Measurements from ENCODE around the gene RAMP1.
"Not testable (repeated sequence)": the region's sequence is repeated elsewhere in the genome, so short reads cannot be mapped to it uniquely, and the experiment has no call there.

Gene RAMP1

DNA sequence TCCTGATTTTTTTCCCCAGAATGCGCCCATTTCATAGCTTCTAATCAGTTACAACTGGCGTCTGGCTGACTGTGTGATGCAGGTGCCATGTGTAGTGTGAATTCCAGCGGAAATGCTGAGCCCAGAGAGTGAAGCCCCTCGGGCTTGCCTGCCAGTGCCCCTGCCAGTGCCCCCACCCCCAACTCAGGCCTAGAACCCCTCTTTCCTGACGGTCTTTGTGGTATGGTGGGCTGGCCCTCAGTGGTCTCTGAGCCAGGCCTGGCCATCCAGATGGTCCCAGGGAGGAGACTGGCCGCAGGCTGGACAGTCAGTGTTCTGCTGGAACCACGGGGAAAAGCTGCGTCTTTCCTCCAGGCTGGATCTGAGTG lies 3.1 kb downstream of the RAMP1 start:
- H3K9ac ChIP-seq (ENCODE audit: low read depth in 1 of 2, low read length in 2 of 2) = no peak overlapping the region
- peaks cover 22 to 28% of the 10 kb centered on the region in 2 donors for H3K4me1 ChIP-seq (ENCODE audit: control insufficient read depth in 2 of 2, insufficient read depth in 2 of 2, low read length in 2 of 2)

DNA sequence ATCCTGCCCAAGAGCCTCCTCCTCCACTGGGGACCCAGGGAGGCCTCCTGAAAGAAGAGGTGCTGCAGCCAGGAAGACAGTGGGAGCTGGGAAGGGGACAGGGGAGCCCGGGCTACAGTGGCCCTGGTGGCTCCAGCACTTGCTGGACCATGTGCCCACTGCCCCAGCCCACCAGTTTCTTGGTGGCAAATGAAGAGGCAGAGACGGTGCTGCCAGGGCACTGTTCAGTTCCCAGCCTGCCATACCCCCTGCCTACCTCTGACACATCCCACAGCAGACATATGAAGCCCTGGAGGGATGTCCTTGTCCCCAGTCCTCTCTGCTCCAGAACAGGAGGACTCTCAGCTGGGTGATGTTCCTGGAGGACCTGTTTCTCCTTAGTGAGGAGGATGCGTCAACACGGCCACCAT lies 3.7 kb downstream of the RAMP1 start:
- H3K9ac ChIP-seq (ENCODE audit: low read depth in 1 of 2, low read length in 2 of 2) = no peak overlapping the region
- H3K27me3 ChIP-seq (ENCODE audit: control insufficient read depth in 2 of 2, insufficient read depth in 2 of 2, low read length in 2 of 2) = peaks cover 11 to 14% of the 10 kb centered on the region in 2 donors
- no peaks in the 10 kb centered on the region for H3K9me3 ChIP-seq (ENCODE audit: control insufficient read depth in 2 of 2, low read length in 2 of 2)
- no peak overlapping the region for H3K27ac ChIP-seq (ENCODE audit: low read depth in 2 of 2, low read length in 2 of 2)
- peaks cover 22 to 28% of the 10 kb centered on the region in 2 donors for H3K4me1 ChIP-seq (ENCODE audit: control insufficient read depth in 2 of 2, insufficient read depth in 2 of 2, low read length in 2 of 2)
- no peaks in the 10 kb centered on the region for H3K36me3 ChIP-seq (ENCODE audit: control insufficient read depth in 2 of 2, insufficient read depth in 2 of 2, low read length in 2 of 2)
- no peak overlapping the region for H3K4me3 ChIP-seq (ENCODE audit: low read length in 2 of 2)

More for the DNA sequence above, 3.1 kb downstream of the RAMP1 start:
- Histone ChIP-seq H3K9me3 (ENCODE audit: control insufficient read depth in 2 of 2, low read length in 2 of 2) (no peaks in the 10 kb centered on the region), H3K36me3 (ENCODE audit: control insufficient read depth in 2 of 2, insufficient read depth in 2 of 2, low read length in 2 of 2) (no peaks in the 10 kb centered on the region), H3K27ac (ENCODE audit: low read depth in 2 of 2, low read length in 2 of 2) (no peak overlapping the region), H3K4me3 (ENCODE audit: low read length in 2 of 2) (no peak overlapping the region), H3K27me3 (ENCODE audit: control insufficient read depth in 2 of 2, insufficient read depth in 2 of 2, low read length in 2 of 2) (peaks cover 13 to 17% of the 10 kb centered on the region in 2 donors)

DNA sequence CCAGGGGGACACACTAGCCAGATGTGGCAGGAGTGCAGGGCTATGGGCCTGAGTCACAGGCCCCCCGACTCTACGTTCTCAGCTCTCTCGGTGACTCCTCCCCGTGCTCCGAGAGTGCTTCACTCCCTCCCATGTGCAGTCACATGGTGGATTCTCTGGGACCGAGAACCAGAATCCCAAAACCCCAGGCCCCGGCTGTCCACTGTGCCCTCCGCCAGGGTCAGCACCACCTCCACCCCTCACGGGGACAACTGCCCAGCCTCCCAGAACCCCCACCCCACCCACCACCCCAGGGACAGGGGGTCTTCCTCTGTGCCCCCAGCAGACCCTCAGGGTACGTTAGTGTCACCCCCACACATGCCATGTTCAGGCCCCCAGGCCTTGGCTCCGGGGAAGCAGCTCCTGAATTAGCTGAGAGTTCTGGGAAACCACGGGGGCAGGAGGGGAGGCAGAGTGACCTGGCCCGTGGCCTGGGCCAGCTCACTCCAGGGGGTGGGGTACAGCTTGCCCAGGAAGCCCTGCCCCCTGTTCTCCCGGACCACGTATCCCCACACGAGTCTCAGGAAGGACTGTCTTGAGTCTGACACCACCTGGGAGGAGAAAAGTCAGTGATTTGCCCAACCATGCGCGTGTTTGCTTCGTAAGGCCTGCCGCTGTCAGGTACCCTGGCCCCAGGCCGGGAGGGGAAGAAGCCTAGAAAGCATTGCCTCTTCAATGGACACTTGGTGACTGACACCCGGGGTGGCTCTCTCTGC lies 4.4 kb downstream of the RAMP1 start:
- Histone ChIP-seq H3K9me3 (ENCODE audit: control insufficient read depth in 2 of 2, low read length in 2 of 2) (no peaks in the 10 kb centered on the region), H3K9ac (ENCODE audit: low read depth in 1 of 2, low read length in 2 of 2) (no peak overlapping the region), H3K4me3 (ENCODE audit: low read length in 2 of 2) (no peak overlapping the region), H3K36me3 (ENCODE audit: control insufficient read depth in 2 of 2, insufficient read depth in 2 of 2, low read length in 2 of 2) (no peaks in the 10 kb centered on the region), H3K27ac (ENCODE audit: low read depth in 2 of 2, low read length in 2 of 2) (peak overlapping the region in 1 of 2 donors; percentile 48), H3K27me3 (ENCODE audit: control insufficient read depth in 2 of 2, insufficient read depth in 2 of 2, low read length in 2 of 2) (peaks cover 6 to 9% of the 10 kb centered on the region in 2 donors), H3K4me1 (ENCODE audit: control insufficient read depth in 2 of 2, insufficient read depth in 2 of 2, low read length in 2 of 2) (peaks cover 21 to 23% of the 10 kb centered on the region in 2 donors)

DNA sequence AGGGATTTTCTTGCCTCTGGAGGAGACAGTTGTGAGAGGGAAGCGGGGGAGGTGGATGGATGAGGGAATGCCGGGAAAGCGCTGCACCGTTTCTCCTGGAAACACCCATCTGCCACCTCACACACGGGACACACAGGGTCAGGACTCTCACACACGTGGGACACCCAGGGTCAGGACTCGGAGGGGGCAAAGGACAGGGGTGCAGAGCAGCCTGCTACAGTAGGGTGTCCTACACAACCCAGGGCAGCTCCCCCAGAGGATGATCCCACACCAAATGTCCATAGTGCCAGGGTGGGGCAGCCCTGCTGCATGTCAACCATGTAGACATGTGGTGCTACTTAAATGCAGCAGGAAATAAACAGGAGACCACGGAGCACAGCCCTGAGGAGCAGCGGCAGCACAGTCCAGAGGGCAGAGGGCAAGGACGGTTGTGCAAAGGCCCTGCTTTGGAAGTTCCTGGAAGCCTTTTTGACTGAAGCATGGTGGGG lies 5.1 kb downstream of the RAMP1 start:
- Histone ChIP-seq H3K27ac (ENCODE audit: low read depth in 2 of 2, low read length in 2 of 2) (peak overlapping the region in 1 of 2 donors; percentile 48), H3K9ac (ENCODE audit: low read depth in 1 of 2, low read length in 2 of 2) (no peak overlapping the region), H3K27me3 (ENCODE audit: control insufficient read depth in 2 of 2, insufficient read depth in 2 of 2, low read length in 2 of 2) (peaks cover 5 to 6% of the 10 kb centered on the region in 2 donors), H3K36me3 (ENCODE audit: control insufficient read depth in 2 of 2, insufficient read depth in 2 of 2, low read length in 2 of 2) (no peaks in the 10 kb centered on the region), H3K4me3 (ENCODE audit: low read length in 2 of 2) (no peak overlapping the region), H3K9me3 (ENCODE audit: control insufficient read depth in 2 of 2, low read length in 2 of 2) (no peaks in the 10 kb centered on the region), H3K4me1 (ENCODE audit: control insufficient read depth in 2 of 2, insufficient read depth in 2 of 2, low read length in 2 of 2) (peaks cover 17 to 19% of the 10 kb centered on the region in 2 donors)

DNA sequence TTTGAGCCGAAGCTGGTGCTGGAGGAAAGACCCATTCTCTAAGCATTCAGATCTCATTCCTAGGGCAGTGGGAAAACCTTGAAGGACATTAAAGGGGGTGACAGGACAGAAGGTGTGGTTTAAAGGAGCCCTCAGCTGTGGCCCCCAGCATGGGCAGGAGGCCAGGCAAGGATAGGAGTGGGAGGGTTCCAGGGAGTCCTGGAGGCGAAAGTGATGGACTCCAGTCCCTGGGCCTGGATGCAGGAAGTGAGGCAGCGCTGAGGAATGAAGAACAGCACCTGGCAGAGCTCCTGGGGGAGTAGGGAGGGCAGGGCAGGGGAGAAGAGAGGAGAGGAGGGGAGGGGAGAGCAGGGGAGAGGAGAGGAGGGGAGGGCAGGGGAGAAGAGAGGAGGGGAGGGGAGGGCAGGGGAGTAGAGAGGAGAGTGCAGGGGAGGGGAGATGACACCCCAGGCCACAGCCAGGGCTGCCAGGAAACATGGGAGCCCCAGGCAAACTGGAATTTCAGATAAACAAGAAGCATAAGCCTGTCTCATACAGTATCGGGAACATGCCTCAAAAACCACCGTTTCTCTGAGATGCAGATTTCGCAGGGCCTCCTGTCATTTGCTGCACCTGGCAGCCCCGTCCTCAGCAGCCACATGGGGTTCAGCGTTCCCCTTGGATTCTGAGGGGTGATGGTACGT lies 5.7 kb downstream of the RAMP1 start:
- H3K27me3 ChIP-seq (ENCODE audit: control insufficient read depth in 2 of 2, insufficient read depth in 2 of 2, low read length in 2 of 2) = peaks cover 5 to 6% of the 10 kb centered on the region in 2 donors
- H3K4me1 ChIP-seq (ENCODE audit: control insufficient read depth in 2 of 2, insufficient read depth in 2 of 2, low read length in 2 of 2) = peaks cover 16 to 17% of the 10 kb centered on the region in 2 donors
- H3K9ac ChIP-seq (ENCODE audit: low read depth in 1 of 2, low read length in 2 of 2) = no peak overlapping the region
- no peaks in the 10 kb centered on the region for H3K36me3 ChIP-seq (ENCODE audit: control insufficient read depth in 2 of 2, insufficient read depth in 2 of 2, low read length in 2 of 2)
- no peak overlapping the region for H3K4me3 ChIP-seq (ENCODE audit: low read length in 2 of 2)
- H3K9me3 ChIP-seq (ENCODE audit: control insufficient read depth in 2 of 2, low read length in 2 of 2) = no peaks in the 10 kb centered on the region
- H3K27ac ChIP-seq (ENCODE audit: low read depth in 2 of 2, low read length in 2 of 2) = peak overlapping the region in 1 of 2 donors; percentile 11

DNA sequence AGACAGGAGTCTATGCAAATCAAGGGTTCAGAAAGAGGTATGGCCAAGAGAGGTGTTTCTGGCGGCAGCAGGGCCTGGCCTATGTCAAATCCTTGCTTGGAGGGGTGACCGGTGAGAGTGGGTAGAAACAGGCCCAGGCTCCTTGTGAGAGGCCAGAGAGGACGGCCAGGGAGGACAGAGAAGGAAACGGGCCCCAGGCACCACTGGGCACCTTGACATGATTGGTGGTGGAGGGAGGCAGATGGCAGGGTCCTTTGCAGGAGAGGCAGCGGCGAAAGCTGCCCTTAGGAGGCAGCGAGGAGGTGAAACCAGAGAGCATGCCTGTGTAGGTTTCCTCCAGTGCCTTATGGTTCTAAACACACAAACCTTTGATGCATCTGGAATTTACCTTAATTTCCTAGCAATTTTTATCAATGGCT lies 6.2 kb downstream of the RAMP1 start:
- no peak overlapping the region for H3K4me3 ChIP-seq (ENCODE audit: low read length in 2 of 2)
- H3K9ac ChIP-seq (ENCODE audit: low read depth in 1 of 2, low read length in 2 of 2) = no peak overlapping the region
- peaks cover 0 to 6% of the 10 kb centered on the region in 2 donors for H3K27me3 ChIP-seq (ENCODE audit: control insufficient read depth in 2 of 2, insufficient read depth in 2 of 2, low read length in 2 of 2)
- H3K4me1 ChIP-seq (ENCODE audit: control insufficient read depth in 2 of 2, insufficient read depth in 2 of 2, low read length in 2 of 2) = peaks cover 10 to 11% of the 10 kb centered on the region in 2 donors
- H3K36me3 ChIP-seq (ENCODE audit: control insufficient read depth in 2 of 2, insufficient read depth in 2 of 2, low read length in 2 of 2) = no peaks in the 10 kb centered on the region
- H3K9me3 ChIP-seq (ENCODE audit: control insufficient read depth in 2 of 2, low read length in 2 of 2) = no peaks in the 10 kb centered on the region
- peak overlapping the region in 1 of 2 donors; percentile 11 for H3K27ac ChIP-seq (ENCODE audit: low read depth in 2 of 2, low read length in 2 of 2)

DNA sequence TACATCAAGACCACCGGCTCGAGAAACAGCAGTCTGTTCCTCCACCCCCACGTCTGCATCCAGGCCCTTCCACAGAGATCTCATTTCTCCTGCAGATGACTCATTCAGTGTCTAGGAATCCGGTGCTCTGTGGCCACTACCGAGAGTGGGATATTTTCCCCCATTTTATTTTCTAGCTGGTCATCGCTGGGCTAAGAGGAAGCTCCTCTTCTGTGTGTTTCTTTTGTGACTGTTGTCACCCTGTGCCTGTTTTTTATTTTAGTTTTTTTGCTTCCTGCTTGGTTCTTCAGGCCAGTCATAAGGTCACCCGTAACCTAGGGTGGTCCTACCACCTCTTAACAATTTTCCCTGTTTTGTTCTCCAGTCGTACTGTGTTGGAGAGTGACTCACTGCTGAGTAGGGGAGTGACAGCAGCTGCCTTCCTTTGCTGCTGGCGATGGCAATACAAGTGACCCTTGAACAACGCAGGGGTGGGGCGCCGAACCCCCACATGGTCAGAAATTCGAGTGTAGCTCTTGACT lies 6.7 kb downstream of the RAMP1 start:
- H3K36me3 ChIP-seq (ENCODE audit: control insufficient read depth in 2 of 2, insufficient read depth in 2 of 2, low read length in 2 of 2) = no peaks in the 10 kb centered on the region
- H3K27ac ChIP-seq (ENCODE audit: low read depth in 2 of 2, low read length in 2 of 2) = peak overlapping the region in 1 of 2 donors; percentile 11
- peaks cover 0 to 3% of the 10 kb centered on the region in 2 donors for H3K27me3 ChIP-seq (ENCODE audit: control insufficient read depth in 2 of 2, insufficient read depth in 2 of 2, low read length in 2 of 2)
- no peaks in the 10 kb centered on the region for H3K9me3 ChIP-seq (ENCODE audit: control insufficient read depth in 2 of 2, low read length in 2 of 2)
- H3K4me3 ChIP-seq (ENCODE audit: low read length in 2 of 2) = no peak overlapping the region
- peaks cover 9 to 10% of the 10 kb centered on the region in 2 donors for H3K4me1 ChIP-seq (ENCODE audit: control insufficient read depth in 2 of 2, insufficient read depth in 2 of 2, low read length in 2 of 2)
- no peak overlapping the region for H3K9ac ChIP-seq (ENCODE audit: low read depth in 1 of 2, low read length in 2 of 2)

DNA sequence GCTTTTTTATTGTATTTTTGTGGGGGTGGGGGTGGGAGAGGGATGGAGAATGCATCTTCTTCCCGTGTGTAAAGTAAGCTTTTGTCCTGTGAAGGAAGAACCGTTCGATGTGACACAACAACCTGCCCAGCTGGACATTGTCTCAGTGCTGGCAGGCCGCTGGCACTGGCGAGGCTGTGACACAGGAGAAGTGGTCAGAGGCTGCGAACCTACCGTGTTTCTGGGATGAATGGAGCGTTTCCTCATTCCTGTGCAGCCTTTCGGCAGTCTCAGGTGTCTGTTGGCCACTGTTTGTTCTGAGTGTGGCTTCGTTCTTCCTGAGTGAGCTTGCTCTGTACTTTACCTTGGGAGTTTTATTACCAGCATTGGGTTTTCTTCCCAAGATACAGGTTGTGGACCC lies 8.0 kb downstream of the RAMP1 start:
- peaks cover 0 to 2% of the 10 kb centered on the region in 2 donors for H3K4me1 ChIP-seq (ENCODE audit: control insufficient read depth in 2 of 2, insufficient read depth in 2 of 2, low read length in 2 of 2)

DNA sequence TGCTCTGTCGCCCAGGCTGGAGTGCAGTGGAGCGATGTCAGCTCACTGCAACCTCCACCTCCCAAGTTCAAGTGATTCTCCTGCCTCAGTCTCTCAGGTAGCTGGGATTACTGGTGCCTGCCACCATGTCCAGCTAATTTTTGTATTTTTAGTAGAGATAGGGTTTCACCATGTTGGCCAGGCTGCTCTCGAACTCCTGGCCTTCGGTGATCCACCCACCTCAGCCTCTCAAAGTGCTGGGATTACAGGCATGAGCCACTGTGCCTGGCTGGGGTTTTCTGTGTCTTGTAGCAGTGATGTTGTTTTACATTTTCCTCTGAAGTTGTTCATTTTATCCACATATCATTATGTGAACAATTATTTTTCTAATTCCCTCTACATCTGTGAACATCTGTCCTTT lies 8.7 kb downstream of the RAMP1 start:
- H3K36me3 ChIP-seq (ENCODE audit: control insufficient read depth in 2 of 2, insufficient read depth in 2 of 2, low read length in 2 of 2); H3K9ac ChIP-seq (ENCODE audit: low read depth in 1 of 2, low read length in 2 of 2); H3K9me3 ChIP-seq (ENCODE audit: control insufficient read depth in 2 of 2, low read length in 2 of 2); H3K4me1 ChIP-seq (ENCODE audit: control insufficient read depth in 2 of 2, insufficient read depth in 2 of 2, low read length in 2 of 2); H3K27ac ChIP-seq (ENCODE audit: low read depth in 2 of 2, low read length in 2 of 2); H3K27me3 ChIP-seq (ENCODE audit: control insufficient read depth in 2 of 2, insufficient read depth in 2 of 2, low read length in 2 of 2); H3K4me3 ChIP-seq (ENCODE audit: low read length in 2 of 2): not testable (repeated sequence)

More for the DNA sequence above, 8.0 kb downstream of the RAMP1 start:
- Histone ChIP-seq H3K9me3 (ENCODE audit: control insufficient read depth in 2 of 2, low read length in 2 of 2) (no peaks in the 10 kb centered on the region), H3K36me3 (ENCODE audit: control insufficient read depth in 2 of 2, insufficient read depth in 2 of 2, low read length in 2 of 2) (no peaks in the 10 kb centered on the region), H3K27ac (ENCODE audit: low read depth in 2 of 2, low read length in 2 of 2) (no peak overlapping the region), H3K27me3 (ENCODE audit: control insufficient read depth in 2 of 2, insufficient read depth in 2 of 2, low read length in 2 of 2) (no peaks in the 10 kb centered on the region), H3K9ac (ENCODE audit: low read depth in 1 of 2, low read length in 2 of 2) (no peak overlapping the region), H3K4me3 (ENCODE audit: low read length in 2 of 2) (no peak overlapping the region)

All from mucosa of rectum (tissue), 2 donors.